ENCODE results near the gene STOX2.

- TF ChIP-seq EZH2phosphoT487 (conservative IDR thresholded peaks at IDR 0.05; ENCODE audit: low read length) (no peak), CTCF (IDR thresholded peaks at IDR 0.05; ENCODE audit: insufficient read depth, low read length, poor library complexity, severe bottlenecking) (no peak)
These were observed 29.7 kb downstream of the STOX2 start for GRCh38 chr4:183934761-183935160.
